KMS-11 (cell line): ENCODE data around the gene PDGFRA.
"Not testable (repeated sequence)": the region's sequence is repeated elsewhere in the genome, so short reads cannot be mapped to it uniquely, and the experiment has no call there.

Source experiments
- H2AFZ ChIP-seq: fragments of 200-600 bp; sonication (generic); 2 replicates; pipeline ENCODE4 v1.6.1; 2016; ENCODE audit warnings: antibody characterized with exemption, mixed run types, low read depth
- H3K27ac ChIP-seq: fragments of 200-600 bp; sonication (generic); 2 replicates; pipeline ENCODE4 v1.6.1; 2016; ENCODE audit warnings: mild to moderate bottlenecking, mixed run types
- H3K27me3 ChIP-seq: fragments of 200-600 bp; sonication (generic); 2 replicates; pipeline ENCODE4 v1.6.1; 2017; ENCODE audit warnings: mild to moderate bottlenecking, low read depth, mixed run types, moderate library complexity; ENCODE audit not compliant: insufficient read depth
- H3K36me3 ChIP-seq: fragments of 200-600 bp; sonication (generic); 2 replicates; pipeline ENCODE4 v1.6.1; 2017; ENCODE audit warnings: mild to moderate bottlenecking, mixed run types; ENCODE audit not compliant: insufficient read depth
- H3K4me1 ChIP-seq: fragments of 200-600 bp; sonication (generic); 2 replicates; pipeline ENCODE4 v1.6.1; 2016; ENCODE audit warnings: mild to moderate bottlenecking, low read depth, mixed run types; ENCODE audit not compliant: poor library complexity, severe bottlenecking
- H3K4me2 ChIP-seq: fragments of 200-600 bp; sonication (generic); 2 replicates; pipeline ENCODE4 v1.7.0; 2016; ENCODE audit warnings: mild to moderate bottlenecking, mixed run types
- H3K4me3 ChIP-seq: fragments of 200-600 bp; sonication (generic); IDR thresholded peaks from 2 replicates; pipeline ENCODE4 v1.6.1; 2017; ENCODE audit warnings: low read depth, low read length, mixed read lengths; ENCODE audit not compliant: insufficient read depth
- H3K79me2 ChIP-seq: fragments of 200-600 bp; sonication (generic); 2 replicates; pipeline ENCODE4 v1.6.1; 2016; ENCODE audit warnings: low read depth, mixed run types; ENCODE audit not compliant: insufficient read depth
- H3K9ac ChIP-seq: fragments of 200-600 bp; sonication (generic); 2 replicates; pipeline ENCODE4 v1.6.1; 2016; ENCODE audit warnings: mild to moderate bottlenecking, mixed run types
- H4K20me1 ChIP-seq: fragments of 200-600 bp; sonication (generic); 2 replicates; pipeline ENCODE4 v1.6.1; 2016; ENCODE audit warnings: mild to moderate bottlenecking, mixed run types; ENCODE audit not compliant: insufficient read depth
- CTCF ChIP-seq: fragments of 200-600 bp; sonication (generic); conservative IDR thresholded peaks from 2 replicates; pipeline ENCODE4 v1.6.1; 2017; ENCODE audit warnings: low read depth, mild to moderate bottlenecking, antibody characterized with exemption, low read length, moderate library complexity, mixed read lengths

PDGFRA gene

GRCh38 chr4:54337009-54337408, 107.9 kb downstream of the PDGFRA start:
- Histone ChIP-seq H3K4me3 (no peak overlapping the region), H3K4me2 (no peak overlapping the region), H3K27me3 (no peaks in the 10 kb centered on the region), H3K27ac (no peak overlapping the region), H2AFZ (no peak overlapping the region), H4K20me1 (no peaks in the 10 kb centered on the region), H3K4me1 (no peaks in the 10 kb centered on the region), H3K9ac (no peak overlapping the region), H3K79me2 (no peaks in the 10 kb centered on the region), H3K36me3 (no peaks in the 10 kb centered on the region)
- no peak for TF ChIP-seq CTCF

GRCh38 chr4:54342067-54342466, 113.0 kb downstream of the PDGFRA start:
- H3K27me3 ChIP-seq, H3K4me2 ChIP-seq, H3K9ac ChIP-seq, H3K36me3 ChIP-seq, H3K4me3 ChIP-seq, H2AFZ ChIP-seq, H3K79me2 ChIP-seq, H3K4me1 ChIP-seq, H4K20me1 ChIP-seq, H3K27ac ChIP-seq: not testable (repeated sequence)
